Duodenal mucosa (tissue), 2 donors: ENCODE measurements around the gene HJURP.

Source experiments
- H3K27ac ChIP-seq: one replicate; pipeline ENCODE4 v1.7.0; 2013; ENCODE audit warnings: low read depth, low read length
- H3K27me3 ChIP-seq, 2 donors: one replicate each; pipeline ENCODE4 v1.7.0; 2013; ENCODE audit warnings: low read length in 2 of 2, control low read depth in 1 of 2; ENCODE audit not compliant: insufficient read depth in 2 of 2, control insufficient read depth in 1 of 2
- H3K36me3 ChIP-seq, 2 donors: one replicate each; pipeline ENCODE4 v1.7.0; 2013; ENCODE audit warnings: low read length in 2 of 2, control low read depth in 1 of 2; ENCODE audit not compliant: insufficient read depth in 2 of 2, control insufficient read depth in 1 of 2
- H3K4me1 ChIP-seq, 2 donors: one replicate each; pipeline ENCODE4 v1.7.0; 2013; ENCODE audit warnings: low read length in 2 of 2, control low read depth in 1 of 2; ENCODE audit not compliant: insufficient read depth in 2 of 2, control insufficient read depth in 1 of 2
- H3K4me3 ChIP-seq, 2 donors: one replicate each; pipeline ENCODE4 v1.7.0; 2013; ENCODE audit warnings: low read length in 2 of 2, low read depth in 1 of 2
- H3K9ac ChIP-seq, 2 donors: one replicate each; pipeline ENCODE4 v1.7.0; 2013; ENCODE audit warnings: low read length in 2 of 2, low read depth in 1 of 2
- H3K9me3 ChIP-seq, 2 donors: one replicate each; pipeline ENCODE4 v1.7.0; 2013; ENCODE audit warnings: low read length in 2 of 2, control low read depth in 1 of 2; ENCODE audit not compliant: control insufficient read depth in 1 of 2

The HJURP gene

GRCh38 chr2:233831861-233832260 lies 22.5 kb downstream of the HJURP start:
- Histone ChIP-seq H3K4me3 (no peak overlapping the region), H3K27ac (no peak overlapping the region)

DNA sequence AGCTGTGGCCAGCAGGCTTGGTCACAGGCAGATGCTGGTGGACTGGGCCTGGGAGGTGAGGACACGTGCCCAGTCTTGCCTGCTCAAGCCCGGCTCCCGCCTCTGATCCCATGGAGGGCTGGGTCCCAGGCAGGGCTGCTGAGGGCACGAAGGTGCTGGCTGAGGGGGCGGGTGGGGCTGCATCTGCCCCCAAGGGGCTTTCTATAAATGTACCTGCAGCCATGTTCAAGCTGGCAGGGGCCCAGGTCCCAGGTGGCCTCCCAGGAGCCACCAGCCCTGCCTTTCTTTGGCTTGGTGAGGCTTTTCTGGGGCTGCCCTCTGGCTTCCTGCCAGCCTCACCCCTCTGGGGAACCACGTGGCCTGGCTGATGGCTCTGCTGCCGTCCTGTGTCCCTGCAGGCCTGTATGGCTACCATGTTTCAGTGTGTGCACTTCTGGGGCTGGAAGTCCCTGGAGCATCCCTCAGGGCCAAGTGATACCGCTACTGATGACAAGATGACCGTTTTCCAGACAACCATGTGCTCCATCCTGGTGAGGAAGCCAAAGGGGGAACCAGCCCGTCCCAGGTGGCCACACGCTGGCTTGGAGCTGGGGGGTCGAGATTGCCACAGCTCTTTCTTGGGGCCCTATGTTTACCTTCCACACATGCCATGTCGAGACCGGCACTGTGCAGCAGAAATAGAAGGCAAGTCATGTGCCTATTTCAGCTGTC lies 23.2 kb downstream of the HJURP start:
- Histone ChIP-seq H3K27ac (no peak overlapping the region), H3K27me3 (no peaks in the 10 kb centered on the region), H3K9me3 (no peaks in the 10 kb centered on the region), H3K4me3 (no peak overlapping the region), H3K36me3 (peaks cover 0 to 6% of the 10 kb centered on the region in 2 donors), H3K9ac (no peak overlapping the region), H3K4me1 (peaks cover 0 to 7% of the 10 kb centered on the region in 2 donors)

More at GRCh38 chr2:233831861-233832260, 22.5 kb downstream of the HJURP start:
- Histone ChIP-seq H3K36me3 (peaks cover 0 to 11% of the 10 kb centered on the region in 2 donors), H3K4me1 (peaks cover 0 to 7% of the 10 kb centered on the region in 2 donors), H3K9me3 (no peaks in the 10 kb centered on the region), H3K27me3 (no peaks in the 10 kb centered on the region), H3K9ac (no peak overlapping the region)

- H3K4me1 ChIP-seq: peaks cover 0 to 7% of the 10 kb centered on the region in 2 donors
- H3K9ac ChIP-seq: no peak overlapping the region
- no peaks in the 10 kb centered on the region for H3K27me3 ChIP-seq
- H3K9me3 ChIP-seq: no peaks in the 10 kb centered on the region
- H3K4me3 ChIP-seq: no peak overlapping the region
- H3K27ac ChIP-seq: no peak overlapping the region
- no peaks in the 10 kb centered on the region for H3K36me3 ChIP-seq
Measured at GRCh38 chr2:233830111-233830802, 24.1 kb downstream of the HJURP start.

DNA sequence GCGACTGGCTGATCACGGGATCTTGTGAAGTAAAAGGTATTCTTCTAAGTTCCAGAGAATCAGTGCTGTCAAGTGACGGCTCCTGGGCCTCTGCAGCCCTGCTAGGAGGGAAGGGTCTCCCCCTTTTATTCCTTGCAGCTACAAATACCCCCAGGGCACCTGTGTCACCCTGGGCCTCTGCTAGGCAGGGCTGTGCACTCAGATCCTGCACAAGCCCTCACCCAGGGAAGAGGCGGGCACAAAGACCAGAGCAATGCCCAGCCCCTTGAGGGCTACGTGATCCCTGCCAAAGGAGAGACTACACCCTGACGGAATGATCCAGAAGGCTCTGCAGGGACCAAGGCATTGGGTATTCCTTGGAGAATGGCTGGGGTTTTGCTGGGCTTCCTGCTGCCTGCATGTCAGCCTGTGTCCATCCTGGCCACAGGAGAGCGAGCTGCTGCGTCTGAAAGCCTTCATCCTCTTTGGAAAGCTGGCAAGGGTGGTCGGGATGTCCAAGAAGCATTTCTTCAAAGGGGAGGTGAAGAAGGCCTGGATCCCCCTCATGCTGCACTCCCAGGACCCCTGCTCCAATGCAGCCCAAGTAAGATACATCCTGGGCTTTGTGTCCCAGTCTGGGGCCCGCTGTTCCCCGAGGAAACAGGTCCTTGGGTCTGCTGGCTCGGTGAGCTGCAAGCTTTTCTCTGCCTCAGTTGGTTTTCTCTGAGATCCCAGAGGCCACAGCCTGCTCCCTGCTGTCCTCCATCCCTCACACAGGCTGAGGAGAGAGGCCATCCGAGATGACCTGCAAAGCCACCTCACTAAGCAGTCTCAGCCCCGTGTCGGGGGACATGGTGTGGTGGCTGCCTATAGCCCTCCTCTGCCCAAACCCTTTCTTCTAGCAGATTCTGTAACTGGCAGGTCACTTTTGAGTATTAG lies 24.9 kb downstream of the HJURP start:
- H3K27me3 ChIP-seq: no peaks in the 10 kb centered on the region
- no peak overlapping the region for H3K27ac ChIP-seq
- H3K9ac ChIP-seq: no peak overlapping the region
- H3K4me1 ChIP-seq: peaks cover 0 to 7% of the 10 kb centered on the region in 2 donors
- no peak overlapping the region for H3K4me3 ChIP-seq
- H3K9me3 ChIP-seq: no peaks in the 10 kb centered on the region
- no peaks in the 10 kb centered on the region for H3K36me3 ChIP-seq

DNA sequence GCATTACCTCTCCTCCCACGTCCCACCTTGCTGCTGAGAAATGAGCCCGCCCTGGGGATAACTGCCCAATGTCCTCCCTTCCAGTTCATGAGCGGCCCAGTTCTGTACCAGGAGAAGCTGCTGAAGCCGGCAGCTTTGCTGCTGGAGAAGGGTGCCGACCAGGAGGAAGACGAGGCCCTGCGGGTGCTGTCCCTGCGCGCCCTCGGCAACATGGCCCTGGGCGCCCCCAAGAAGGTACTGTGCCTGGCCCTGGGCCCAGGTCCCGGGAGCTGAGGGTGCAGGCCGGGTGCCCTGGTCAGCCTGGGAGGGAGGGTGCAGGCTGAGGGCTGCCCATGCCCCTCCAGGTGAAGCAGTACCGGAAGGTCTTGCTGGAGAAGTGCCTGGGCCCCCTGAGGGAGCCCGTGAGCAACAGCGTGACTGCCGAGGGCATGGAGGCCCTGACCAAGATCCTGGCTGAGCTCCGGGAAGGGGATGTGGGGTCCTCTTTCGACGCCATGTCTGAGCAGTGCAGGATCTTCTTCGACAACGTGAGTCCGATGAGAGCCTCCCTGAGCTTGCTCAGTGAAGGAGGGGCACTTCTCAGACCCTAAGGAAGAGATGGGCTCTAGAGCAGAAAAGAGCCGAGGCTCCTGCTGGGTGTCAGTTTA lies 25.7 kb downstream of the HJURP start:
- Histone ChIP-seq H3K9me3 (no peaks in the 10 kb centered on the region), H3K36me3 (no peaks in the 10 kb centered on the region), H3K27me3 (no peaks in the 10 kb centered on the region), H3K27ac (no peak overlapping the region), H3K9ac (no peak overlapping the region), H3K4me1 (peaks cover under 1 to 7% of the 10 kb centered on the region in 2 donors), H3K4me3 (no peak overlapping the region)

- H3K36me3 ChIP-seq: no peaks in the 10 kb centered on the region
- H3K4me1 ChIP-seq: peaks cover 9 to 24% of the 10 kb centered on the region in 2 donors
- no peak overlapping the region for H3K9ac ChIP-seq
- H3K4me3 ChIP-seq: no peak overlapping the region
- no peak overlapping the region for H3K27ac ChIP-seq
- H3K9me3 ChIP-seq: no peaks in the 10 kb centered on the region
- no peaks in the 10 kb centered on the region for H3K27me3 ChIP-seq
Measured at GRCh38 chr2:233824373-233824772, 30.0 kb downstream of the HJURP start.

DNA sequence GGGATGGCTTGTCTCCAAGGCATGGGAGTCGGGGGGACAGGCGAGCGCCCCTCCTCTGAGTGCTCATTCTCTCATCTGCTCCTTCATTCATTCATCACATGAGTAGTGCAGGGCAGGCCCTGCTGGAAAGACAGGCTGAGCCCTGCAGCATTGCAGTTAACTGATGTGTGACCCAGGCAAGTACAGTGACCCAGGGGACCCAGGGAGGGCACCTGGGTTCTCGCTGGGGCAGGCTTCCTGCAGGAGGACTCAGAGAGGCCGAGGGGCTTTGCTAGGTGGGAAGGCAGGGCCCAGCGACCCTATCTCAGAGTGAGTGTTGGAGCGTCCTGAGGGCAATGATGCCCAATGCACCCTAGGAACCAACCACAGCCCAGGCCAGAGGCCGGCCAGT lies 30.6 kb downstream of the HJURP start:
- H3K27ac ChIP-seq: no peak overlapping the region
- H3K36me3 ChIP-seq: no peaks in the 10 kb centered on the region
- peaks cover 0 to 3% of the 10 kb centered on the region in 2 donors for H3K27me3 ChIP-seq
- H3K9ac ChIP-seq: no peak overlapping the region
- H3K9me3 ChIP-seq: no peaks in the 10 kb centered on the region
- no peak overlapping the region for H3K4me3 ChIP-seq
- H3K4me1 ChIP-seq: peaks cover 9 to 24% of the 10 kb centered on the region in 2 donors

- no peak overlapping the region for H3K9ac ChIP-seq
Measured at GRCh38 chr2:233822781-233823730, 31.3 kb downstream of the HJURP start.

More at GRCh38 chr2:233822781-233823730, 31.3 kb downstream of the HJURP start:
- Histone ChIP-seq H3K9me3 (no peaks in the 10 kb centered on the region), H3K36me3 (no peaks in the 10 kb centered on the region), H3K27ac (no peak overlapping the region), H3K27me3 (peaks cover 0 to 3% of the 10 kb centered on the region in 2 donors), H3K4me3 (no peak overlapping the region), H3K4me1 (peaks cover 9 to 26% of the 10 kb centered on the region in 2 donors)
